ENCODE results near the gene TAF8. TPM values are rescaled to one million over a fixed set of nuclear protein-coding genes. Genes with fewer than 3 reads are reported as not detected.

TAF8 gene
- total RNA-seq, 3 donors from 2014 or later, result 15.7 to 25.4 (median 21.1) TPM

DNA sequence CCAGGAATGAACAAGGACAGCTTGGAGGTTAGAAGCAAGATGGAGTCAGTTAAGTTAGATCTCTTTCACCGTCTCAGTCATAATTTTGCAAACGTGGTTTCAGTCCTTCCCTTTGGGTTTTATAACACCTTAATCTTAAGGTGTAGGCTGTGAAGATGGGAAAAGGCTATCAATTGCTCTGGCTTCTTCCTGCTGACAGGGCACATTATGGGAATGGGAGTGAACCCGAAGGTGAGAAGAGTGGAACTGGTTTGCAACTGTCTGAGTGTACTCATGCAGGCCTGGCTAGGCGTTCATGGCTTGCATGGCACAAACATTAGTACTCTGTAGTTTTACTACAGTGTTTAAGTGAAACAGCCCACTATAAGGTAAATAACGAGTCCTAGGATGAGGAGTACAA is 9.4 kb downstream of the TAF8 start:
- H3K4me1 ChIP-seq, result no peaks in the 10 kb centered on the region
- no peak overlapping the region for H3K4me3 ChIP-seq
- no peak for DNase-seq (ENCODE audit: low spot score in 2 of 2)
- H3K36me3 ChIP-seq, result peaks cover 3% of the 10 kb centered on the region
- H3K27ac ChIP-seq, result no peak overlapping the region
- no peaks in the 10 kb centered on the region for H3K9me3 ChIP-seq
- intact Hi-C loops (cut with DNase I; ENCODE audit: low total_unique reads), result no loop called here
- H3K27me3 ChIP-seq, result no peaks in the 10 kb centered on the region
- TF ChIP-seq POLR2A (IDR thresholded peaks at IDR 0.05), result no peak
- TF ChIP-seq, protein P1, sequence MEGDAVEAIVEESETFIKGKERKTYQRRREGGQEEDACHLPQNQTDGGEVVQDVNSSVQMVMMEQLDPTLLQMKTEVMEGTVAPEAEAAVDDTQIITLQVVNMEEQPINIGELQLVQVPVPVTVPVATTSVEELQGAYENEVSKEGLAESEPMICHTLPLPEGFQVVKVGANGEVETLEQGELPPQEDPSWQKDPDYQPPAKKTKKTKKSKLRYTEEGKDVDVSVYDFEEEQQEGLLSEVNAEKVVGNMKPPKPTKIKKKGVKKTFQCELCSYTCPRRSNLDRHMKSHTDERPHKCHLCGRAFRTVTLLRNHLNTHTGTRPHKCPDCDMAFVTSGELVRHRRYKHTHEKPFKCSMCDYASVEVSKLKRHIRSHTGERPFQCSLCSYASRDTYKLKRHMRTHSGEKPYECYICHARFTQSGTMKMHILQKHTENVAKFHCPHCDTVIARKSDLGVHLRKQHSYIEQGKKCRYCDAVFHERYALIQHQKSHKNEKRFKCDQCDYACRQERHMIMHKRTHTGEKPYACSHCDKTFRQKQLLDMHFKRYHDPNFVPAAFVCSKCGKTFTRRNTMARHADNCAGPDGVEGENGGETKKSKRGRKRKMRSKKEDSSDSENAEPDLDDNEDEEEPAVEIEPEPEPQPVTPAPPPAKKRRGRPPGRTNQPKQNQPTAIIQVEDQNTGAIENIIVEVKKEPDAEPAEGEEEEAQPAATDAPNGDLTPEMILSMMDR (IDR thresholded peaks at IDR 0.05), result no peak
- TF ChIP-seq POLR2AphosphoS5 (IDR thresholded peaks at IDR 0.05), result no peak

DNA sequence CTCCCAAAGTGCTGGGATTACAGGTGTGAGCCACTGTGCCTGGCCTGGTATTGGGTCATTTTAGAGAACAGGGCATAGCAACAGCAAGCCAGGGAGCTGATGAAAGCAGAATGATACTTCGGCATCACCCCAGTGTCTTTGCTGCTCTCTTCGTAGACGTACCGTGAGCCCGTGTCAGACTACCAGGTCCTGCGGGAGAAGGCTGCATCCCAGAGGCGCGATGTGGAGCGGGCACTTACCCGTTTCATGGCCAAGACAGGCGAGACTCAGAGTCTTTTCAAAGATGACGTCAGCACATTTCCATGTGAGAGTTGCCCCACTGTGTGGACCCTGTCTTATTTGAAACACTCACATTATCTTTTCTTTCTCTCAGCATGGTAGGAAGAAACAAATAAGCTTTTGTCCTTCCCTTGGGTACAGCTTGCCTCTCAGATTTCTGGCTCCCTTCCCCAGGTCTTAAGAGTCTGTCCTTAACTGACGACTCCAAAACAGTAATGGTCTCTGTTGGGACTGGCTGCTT is 15.9 kb downstream of the TAF8 start:
- Histone ChIP-seq H3K27ac (no peak overlapping the region), H3K9me3 (no peaks in the 10 kb centered on the region), H3K27me3 (no peaks in the 10 kb centered on the region), H3K4me3 (no peak overlapping the region), H3K36me3 (peaks cover 19% of the 10 kb centered on the region), H3K4me1 (no peaks in the 10 kb centered on the region)
- TF ChIP-seq, protein P1 (IDR thresholded peaks at IDR 0.05), result no peak
- no peak for TF ChIP-seq POLR2AphosphoS5 (IDR thresholded peaks at IDR 0.05)
- no peak for TF ChIP-seq POLR2A (IDR thresholded peaks at IDR 0.05)
- intact Hi-C loops (cut with DNase I; ENCODE audit: low total_unique reads), result no loop called here
- no peak for DNase-seq (ENCODE audit: low spot score in 2 of 2)

DNA sequence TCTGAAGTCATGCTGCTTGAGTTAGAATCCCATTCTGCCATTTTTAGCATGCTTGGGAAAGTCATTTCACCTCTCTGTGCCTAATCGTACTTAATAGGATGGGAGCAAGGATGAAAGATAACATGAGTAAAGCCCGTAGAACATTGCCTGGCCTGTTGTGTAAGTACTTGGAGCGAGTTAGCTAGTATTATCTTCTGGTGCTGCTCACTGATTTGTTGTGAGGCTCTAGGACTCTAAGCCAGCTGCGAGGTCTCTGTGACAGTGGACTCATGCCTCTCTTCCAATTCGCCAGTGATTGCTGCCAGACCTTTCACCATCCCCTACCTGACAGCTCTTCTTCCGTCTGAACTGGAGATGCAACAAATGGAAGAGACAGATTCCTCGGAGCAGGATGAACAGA is 17.8 kb downstream of the TAF8 start:
- DNase-seq (ENCODE audit: low spot score in 2 of 2), result no peak
- H3K36me3 ChIP-seq, result peaks cover 19% of the 10 kb centered on the region
- H3K4me3 ChIP-seq, result no peak overlapping the region
- H3K9me3 ChIP-seq, result no peaks in the 10 kb centered on the region
- no peaks in the 10 kb centered on the region for H3K4me1 ChIP-seq
- H3K27me3 ChIP-seq, result no peaks in the 10 kb centered on the region
- TF ChIP-seq POLR2A (IDR thresholded peaks at IDR 0.05) (no peak), POLR2AphosphoS5 (IDR thresholded peaks at IDR 0.05) (no peak)
- TF ChIP-seq, protein P1 (IDR thresholded peaks at IDR 0.05), result no peak
- H3K27ac ChIP-seq, result no peak overlapping the region
- intact Hi-C loops (cut with DNase I; ENCODE audit: low total_unique reads), result no loop called here

DNA sequence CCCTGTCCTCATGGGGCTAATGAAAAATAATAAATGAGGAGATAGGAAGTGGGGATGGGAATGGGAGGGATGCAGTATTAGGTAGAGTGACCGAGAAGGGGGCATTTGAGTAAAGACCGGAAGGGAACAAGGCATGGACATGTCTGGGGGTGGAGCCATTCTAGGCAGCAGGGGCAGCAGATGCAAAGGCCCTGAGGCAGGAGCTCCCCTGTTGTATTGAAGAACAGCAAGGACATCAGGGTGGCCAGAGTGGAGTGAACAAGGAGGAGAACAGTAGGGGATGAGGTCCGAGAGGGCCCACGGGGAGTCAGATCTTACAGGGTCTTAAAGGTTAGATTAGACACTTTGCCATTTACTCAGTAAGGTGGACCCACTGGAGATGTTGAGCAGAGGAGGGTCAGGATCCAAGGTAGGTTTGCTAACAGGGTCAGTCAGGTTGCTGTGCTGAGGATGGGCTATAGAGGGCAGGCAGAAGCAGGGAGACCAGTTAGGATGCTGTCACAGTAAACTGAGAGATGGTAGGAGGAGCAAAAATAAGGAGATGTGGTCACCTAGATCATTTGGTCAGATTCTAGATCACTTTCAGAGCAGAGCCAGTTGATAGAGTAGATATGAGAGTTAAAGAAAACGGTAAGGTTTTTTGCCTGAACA is 18.7 kb downstream of the TAF8 start:
- DNase-seq (ENCODE audit: low spot score in 2 of 2), result no peak
- Histone ChIP-seq H3K4me1 (no peaks in the 10 kb centered on the region), H3K27ac (no peak overlapping the region), H3K36me3 (peaks cover 19% of the 10 kb centered on the region), H3K27me3 (no peaks in the 10 kb centered on the region), H3K9me3 (no peaks in the 10 kb centered on the region), H3K4me3 (no peak overlapping the region)
- TF ChIP-seq POLR2AphosphoS5 (IDR thresholded peaks at IDR 0.05) (no peak), POLR2A (IDR thresholded peaks at IDR 0.05) (no peak)
- TF ChIP-seq, protein P1 (IDR thresholded peaks at IDR 0.05), result no peak
- intact Hi-C loops (cut with DNase I; ENCODE audit: low total_unique reads), result no loop called here

DNA sequence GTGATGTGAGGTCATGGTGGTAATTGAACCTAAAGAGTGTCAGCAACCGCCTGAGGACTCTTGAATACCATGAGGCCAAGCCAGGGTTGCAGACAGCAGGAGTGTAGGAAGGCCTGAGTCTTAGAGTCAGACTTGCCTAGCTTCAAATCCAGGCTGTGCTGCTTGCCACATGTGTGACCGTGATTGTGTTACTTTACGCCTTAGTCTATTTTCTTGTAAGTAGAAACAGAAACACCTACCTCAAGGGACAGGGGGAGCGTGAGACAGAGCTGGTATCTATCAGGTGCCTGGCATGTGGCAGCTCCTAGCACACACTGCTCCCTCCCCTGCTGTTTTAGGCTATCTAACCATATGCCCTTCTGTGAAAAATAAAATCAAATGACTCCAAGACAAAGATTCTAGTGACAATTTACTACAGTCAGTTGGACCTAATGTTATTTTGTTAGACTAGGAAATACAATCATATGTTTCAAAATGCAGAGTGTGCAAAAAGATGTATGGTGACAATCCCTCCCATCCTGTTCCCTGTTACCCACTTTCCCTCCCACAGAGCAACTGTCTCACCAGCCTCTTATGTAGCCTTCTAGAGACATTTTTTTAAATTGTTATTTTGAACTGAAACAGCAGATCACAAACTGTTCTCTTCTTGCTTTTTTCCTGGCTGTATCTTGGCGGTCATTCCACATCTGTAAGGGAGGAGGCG is 21.7 kb downstream of the TAF8 start:
- TF ChIP-seq POLR2A (IDR thresholded peaks at IDR 0.05) (no peak), POLR2AphosphoS5 (IDR thresholded peaks at IDR 0.05) (no peak)
- TF ChIP-seq, protein P1 (IDR thresholded peaks at IDR 0.05), result no peak
- Histone ChIP-seq H3K27me3 (no peaks in the 10 kb centered on the region), H3K27ac (no peak overlapping the region), H3K36me3 (peaks cover 15% of the 10 kb centered on the region), H3K4me3 (no peak overlapping the region), H3K9me3 (no peaks in the 10 kb centered on the region), H3K4me1 (no peaks in the 10 kb centered on the region)
- DNase-seq (ENCODE audit: low spot score in 2 of 2), result no peak
- intact Hi-C loops (cut with DNase I; ENCODE audit: low total_unique reads), result loop anchor here (10.0 kb wide), 1 partner anchor 93 kb away; no protein-coding TSS in a partner anchor
